ENCODE measurements around the gene NTM. TPM values are rescaled to one million over a fixed set of nuclear protein-coding genes. Genes with fewer than 3 reads are reported as not detected.

NTM gene
- total and polyA plus RNA-seq, 12 donors, result 0.26 to 11.5 (median 4.0) TPM

GRCh38 chr11:132337819-132338416, 967.5 kb downstream of the NTM start:
- H3K36me3 ChIP-seq (replicated peaks in 1 of 2), result no peaks in the 10 kb centered on the region
- no peaks in the 10 kb centered on the region for H3K9me3 ChIP-seq (replicated peaks in 1 of 3)
- H3K27ac ChIP-seq, result no peak overlapping the region
- H3K27me3 ChIP-seq, result no peaks in the 10 kb centered on the region
- no peaks in the 10 kb centered on the region for H3K4me1 ChIP-seq (replicated peaks in 1 of 2)
- TF ChIP-seq CTCF (IDR thresholded peaks at IDR 0.05), result no peak
- no peak for TF ChIP-seq POLR2A (IDR thresholded peaks at IDR 0.05)
- intact Hi-C loops (cut with DNase I), result no loop called here
- no peak overlapping the region for H3K4me3 ChIP-seq
- 65 to 80% (median 72%) methylated on average over 2 of the region's 2 CpGs for WGBS, 4 donors
- DNase-seq, result no peak

- H3K4me3 ChIP-seq, result no peak overlapping the region
- TF ChIP-seq POLR2A (IDR thresholded peaks at IDR 0.05) (no peak), CTCF (IDR thresholded peaks at IDR 0.05) (no peak)
- H3K36me3 ChIP-seq (replicated peaks in 1 of 2), result no peaks in the 10 kb centered on the region
- no peaks in the 10 kb centered on the region for H3K27me3 ChIP-seq
- no peak for DNase-seq
- no peaks in the 10 kb centered on the region for H3K4me1 ChIP-seq (replicated peaks in 1 of 2)
- intact Hi-C loops (cut with DNase I), result no loop called here
- H3K9me3 ChIP-seq (replicated peaks in 1 of 3), result no peaks in the 10 kb centered on the region
- H3K27ac ChIP-seq, result no peak overlapping the region
- WGBS, 4 donors, result 60 to 69% (median 64%) methylated on average over 3 of the region's 3 CpGs
Measured at GRCh38 chr11:132342408-132342807, 972.0 kb downstream of the NTM start.

- TF ChIP-seq CTCF (IDR thresholded peaks at IDR 0.05), result no peak
- TF ChIP-seq POLR2A (IDR thresholded peaks at IDR 0.05), result no peak
- H3K4me1 ChIP-seq (replicated peaks in 1 of 2), result no peaks in the 10 kb centered on the region
- H3K36me3 ChIP-seq (replicated peaks in 1 of 2), result no peaks in the 10 kb centered on the region
- H3K27me3 ChIP-seq, result no peaks in the 10 kb centered on the region
- H3K9me3 ChIP-seq (replicated peaks in 1 of 3), result no peaks in the 10 kb centered on the region
- H3K4me3 ChIP-seq, result no peak overlapping the region
- no peak for DNase-seq
- WGBS, 4 donors, result 47 to 54% (median 51%) methylated on average over 5 of the region's 5 CpGs
- H3K27ac ChIP-seq, result no peak overlapping the region
- intact Hi-C loops (cut with DNase I), result no loop called here
Measured at GRCh38 chr11:132343445-132344175, 973.2 kb downstream of the NTM start.

- Histone ChIP-seq H3K4me3 (no peak overlapping the region), H3K9me3 (replicated peaks in 1 of 3) (no peaks in the 10 kb centered on the region), H3K36me3 (replicated peaks in 1 of 2) (no peaks in the 10 kb centered on the region), H3K27ac (no peak overlapping the region), H3K4me1 (replicated peaks in 1 of 2) (no peaks in the 10 kb centered on the region), H3K27me3 (no peaks in the 10 kb centered on the region)
- TF ChIP-seq CTCF (IDR thresholded peaks at IDR 0.05), result no peak
- no peak for TF ChIP-seq POLR2A (IDR thresholded peaks at IDR 0.05)
- no peak for DNase-seq
- WGBS, 4 donors, result 81 to 90% (median 84%) methylated on average over 6 of the region's 6 CpGs
- intact Hi-C loops (cut with DNase I), result no loop called here
Measured at GRCh38 chr11:132346558-132347148, 976.2 kb downstream of the NTM start.

All from adrenal gland (tissue), 12 donors.